ENCODE data around the gene PROCR.

DNA sequence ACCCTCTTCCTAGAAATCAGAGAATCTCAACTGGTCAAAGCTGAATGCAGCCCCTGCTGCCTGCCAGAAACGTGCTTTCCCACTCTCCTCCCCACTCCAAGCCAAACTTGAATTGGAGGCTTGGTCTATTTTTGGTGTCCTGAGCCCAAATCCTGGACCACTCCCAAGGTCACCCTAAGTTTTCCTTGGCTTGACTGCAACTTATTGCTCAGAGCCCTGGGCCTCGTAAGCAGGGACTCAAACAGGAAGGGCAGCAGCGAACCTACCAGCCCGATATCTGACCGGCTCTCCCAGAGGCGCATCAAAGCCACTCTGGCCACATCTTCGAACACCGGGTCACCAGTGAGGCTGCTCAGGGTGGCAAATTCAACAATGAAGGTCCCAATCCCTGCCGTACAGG is 37.4 kb upstream of the PROCR start:
- no peak for TF ChIP-seq POLR2A (IDR thresholded peaks at IDR 0.05)
- TF ChIP-seq, protein P1, sequence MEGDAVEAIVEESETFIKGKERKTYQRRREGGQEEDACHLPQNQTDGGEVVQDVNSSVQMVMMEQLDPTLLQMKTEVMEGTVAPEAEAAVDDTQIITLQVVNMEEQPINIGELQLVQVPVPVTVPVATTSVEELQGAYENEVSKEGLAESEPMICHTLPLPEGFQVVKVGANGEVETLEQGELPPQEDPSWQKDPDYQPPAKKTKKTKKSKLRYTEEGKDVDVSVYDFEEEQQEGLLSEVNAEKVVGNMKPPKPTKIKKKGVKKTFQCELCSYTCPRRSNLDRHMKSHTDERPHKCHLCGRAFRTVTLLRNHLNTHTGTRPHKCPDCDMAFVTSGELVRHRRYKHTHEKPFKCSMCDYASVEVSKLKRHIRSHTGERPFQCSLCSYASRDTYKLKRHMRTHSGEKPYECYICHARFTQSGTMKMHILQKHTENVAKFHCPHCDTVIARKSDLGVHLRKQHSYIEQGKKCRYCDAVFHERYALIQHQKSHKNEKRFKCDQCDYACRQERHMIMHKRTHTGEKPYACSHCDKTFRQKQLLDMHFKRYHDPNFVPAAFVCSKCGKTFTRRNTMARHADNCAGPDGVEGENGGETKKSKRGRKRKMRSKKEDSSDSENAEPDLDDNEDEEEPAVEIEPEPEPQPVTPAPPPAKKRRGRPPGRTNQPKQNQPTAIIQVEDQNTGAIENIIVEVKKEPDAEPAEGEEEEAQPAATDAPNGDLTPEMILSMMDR (IDR thresholded peaks at IDR 0.05) = no peak
- no peak for TF ChIP-seq EP300 (IDR thresholded peaks at IDR 0.05; ENCODE audit: low read depth)

Measured in transverse colon (tissue), 3 donors.